ENCODE data around the gene EVA1C.

Gene EVA1C

GRCh38 chr21:32413015-32413504 is 554 bp downstream of the EVA1C start:
- POLR2A ChIA-PET = no interaction called here
- TF ChIP-seq, protein P1, sequence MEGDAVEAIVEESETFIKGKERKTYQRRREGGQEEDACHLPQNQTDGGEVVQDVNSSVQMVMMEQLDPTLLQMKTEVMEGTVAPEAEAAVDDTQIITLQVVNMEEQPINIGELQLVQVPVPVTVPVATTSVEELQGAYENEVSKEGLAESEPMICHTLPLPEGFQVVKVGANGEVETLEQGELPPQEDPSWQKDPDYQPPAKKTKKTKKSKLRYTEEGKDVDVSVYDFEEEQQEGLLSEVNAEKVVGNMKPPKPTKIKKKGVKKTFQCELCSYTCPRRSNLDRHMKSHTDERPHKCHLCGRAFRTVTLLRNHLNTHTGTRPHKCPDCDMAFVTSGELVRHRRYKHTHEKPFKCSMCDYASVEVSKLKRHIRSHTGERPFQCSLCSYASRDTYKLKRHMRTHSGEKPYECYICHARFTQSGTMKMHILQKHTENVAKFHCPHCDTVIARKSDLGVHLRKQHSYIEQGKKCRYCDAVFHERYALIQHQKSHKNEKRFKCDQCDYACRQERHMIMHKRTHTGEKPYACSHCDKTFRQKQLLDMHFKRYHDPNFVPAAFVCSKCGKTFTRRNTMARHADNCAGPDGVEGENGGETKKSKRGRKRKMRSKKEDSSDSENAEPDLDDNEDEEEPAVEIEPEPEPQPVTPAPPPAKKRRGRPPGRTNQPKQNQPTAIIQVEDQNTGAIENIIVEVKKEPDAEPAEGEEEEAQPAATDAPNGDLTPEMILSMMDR (IDR thresholded peaks at IDR 0.05; ENCODE audit: control extremely low read depth, extremely low read depth, low read depth, missing control alignments) = no peak
- CTCF ChIA-PET = interaction anchor here (1.9 kb wide), 1 partner anchor 10 kb away, joined by 7 read pairs; no protein-coding TSS in a partner anchor
- no peak for DNase-seq (ENCODE audit: extremely low spot score)

- DNase-seq (ENCODE audit: extremely low spot score) = no peak
- POLR2A ChIA-PET = no interaction called here
- TF ChIP-seq, protein P1 (IDR thresholded peaks at IDR 0.05; ENCODE audit: control extremely low read depth, extremely low read depth, low read depth, missing control alignments) = no peak
- CTCF ChIA-PET = interaction anchor here (1.9 to 2.0 kb wide), 2 partner anchors 11 to 187 kb away, joined by 4 to 7 read pairs; no protein-coding TSS in a partner anchor
These were observed 1.4 kb downstream of the EVA1C start for GRCh38 chr21:32413697-32414578.

GRCh38 chr21:32414579-32415358 is 2.3 kb downstream of the EVA1C start:
- TF ChIP-seq, protein P1 (IDR thresholded peaks at IDR 0.05; ENCODE audit: control extremely low read depth, extremely low read depth, low read depth, missing control alignments) = no peak
- ChIA-PET CTCF (interaction anchor here (1.5 to 2.0 kb wide), 3 partner anchors 11 to 186 kb away, joined by 4 to 7 read pairs (median 4); no protein-coding TSS in a partner anchor), POLR2A (no interaction called here)
- no peak for DNase-seq (ENCODE audit: extremely low spot score)

- CTCF ChIA-PET = interaction anchor here (1.5 to 2.0 kb wide), 2 partner anchors 14 to 185 kb away, joined by 4 read pairs; no protein-coding TSS in a partner anchor
- DNase-seq (ENCODE audit: extremely low spot score) = no peak
- TF ChIP-seq, protein P1 (IDR thresholded peaks at IDR 0.05; ENCODE audit: control extremely low read depth, extremely low read depth, low read depth, missing control alignments) = no peak
- POLR2A ChIA-PET = no interaction called here
These were observed 3.2 kb downstream of the EVA1C start for GRCh38 chr21:32415451-32416398.

- POLR2A ChIA-PET = no interaction called here
- no peak for DNase-seq (ENCODE audit: extremely low spot score)
These were observed 5.6 kb downstream of the EVA1C start for GRCh38 chr21:32418146-32418545.

More at GRCh38 chr21:32418146-32418545, 5.6 kb downstream of the EVA1C start:
- TF ChIP-seq, protein P1 (IDR thresholded peaks at IDR 0.05; ENCODE audit: control extremely low read depth, extremely low read depth, low read depth, missing control alignments) = no peak
- CTCF ChIA-PET = no interaction called here

Data from GM10248 (cell line).